A549 treated with GW870086 at 1 μM for 4 hours (cell line): ENCODE results near the gene OR9I1. TPM values are rescaled to one million over a fixed set of nuclear protein-coding genes. Genes with fewer than 3 reads are reported as not detected.

Experiments
- total RNA-seq: library from RNA; stranded (reverse); fragments of 200-300 nt; extraction: Qiagen RNA extraction; gene quantifications from 5 replicates; pipeline ENCODE4 v1.2.3, GENCODE V29; 2022; ENCODE audit warnings: low read depth

Gene OR9I1
- not detected in 5 replicates for total RNA-seq

DNA sequence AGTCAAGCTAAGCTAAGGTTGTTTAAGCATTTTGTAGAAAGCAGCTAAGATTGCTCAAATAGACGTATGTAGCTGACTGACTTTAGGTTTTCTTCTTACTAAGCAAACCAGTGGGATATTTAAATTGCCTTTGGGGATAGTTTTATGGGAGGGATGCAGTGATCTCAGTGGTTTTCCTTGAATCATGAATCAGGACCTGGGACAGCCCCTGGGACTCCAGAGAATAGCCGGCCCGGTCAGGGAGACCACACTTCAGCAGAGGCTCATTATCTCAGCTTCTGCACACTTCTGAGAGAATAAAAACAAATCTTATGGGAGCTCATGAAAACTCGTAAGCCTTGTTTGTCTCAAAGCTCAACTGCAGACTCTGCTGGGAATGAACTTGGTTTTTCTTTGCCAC lies at the start of gene OR9I1:
OR9I1 (minus strand) TSS at position 62 of the 400 bp plus-strand sequence. CDS start 6,086 bp downstream, outside the sequence.

Other genes starting within 250 kb of the OR9I1 start
- gene OR9Q1, start 101.6 kb downstream of the OR9I1 start, total RNA-seq: not detected in 5 replicates
- not detected in 5 replicates for gene OR6Q1, start 94.6 kb downstream of the OR9I1 start, total RNA-seq
- not detected in 5 replicates for gene OR9Q2, start 63.5 kb upstream of the OR9I1 start, total RNA-seq
- not detected in 5 replicates for gene OR1S2, start 78.6 kb upstream of the OR9I1 start, total RNA-seq
- not detected in 5 replicates for gene OR1S1, start 87.2 kb upstream of the OR9I1 start, total RNA-seq
- not detected in 5 replicates for gene OR10Q1, start 103.4 kb upstream of the OR9I1 start, total RNA-seq
- gene OR10W1, start 142.7 kb upstream of the OR9I1 start, total RNA-seq: not detected in 5 replicates
- not detected in 5 replicates for gene OR5B17, start 233.5 kb upstream of the OR9I1 start, total RNA-seq